ENCODE results near the gene MRPL19.

The MRPL19 gene

GRCh38 chr2:75728614-75729419 lies 82.2 kb downstream of the MRPL19 start:
- no peak for TF ChIP-seq CTCF (IDR thresholded peaks at IDR 0.05)

GRCh38 chr2:75729861-75730260 lies 83.3 kb downstream of the MRPL19 start:
- TF ChIP-seq CTCF (IDR thresholded peaks at IDR 0.05), result peak; percentile 46; the same call in 1 of the 2 replicates

GRCh38 chr2:75736276-75736675 lies 89.7 kb downstream of the MRPL19 start:
- TF ChIP-seq CTCF (IDR thresholded peaks at IDR 0.05), result no peak

GRCh38 chr2:75737961-75738360 lies 91.4 kb downstream of the MRPL19 start:
- TF ChIP-seq CTCF (IDR thresholded peaks at IDR 0.05), result no peak

All from LNCAP (cell line).